NT2/D1 (cell line): ENCODE results near the gene FUT1.

Experiments used
- SUZ12 ChIP-seq: IDR thresholded peaks from 2 replicates; pipeline ENCODE4 v1.6.1; 2011; ENCODE audit not compliant: insufficient read length, insufficient read depth; ENCODE audit errors: extremely low read depth
- YY1 ChIP-seq: IDR thresholded peaks from 2 replicates; pipeline ENCODE4 v1.6.1; 2011; ENCODE audit not compliant: insufficient read length, insufficient read depth
- ZNF274 ChIP-seq: IDR thresholded peaks from 2 replicates; pipeline ENCODE4 v1.6.1; 2011; ENCODE audit warnings: mild to moderate bottlenecking, low read depth, low read length

- TF ChIP-seq SUZ12 (no peak), ZNF274 (no peak), YY1 (no peak)
These were observed 5.5 kb downstream of the FUT1 start, which contains the start of gene IZUMO1 for GRCh38 chr19:48746738-48747575.
